ENCODE results near the gene DMRTB1.

DMRTB1 gene

DNA sequence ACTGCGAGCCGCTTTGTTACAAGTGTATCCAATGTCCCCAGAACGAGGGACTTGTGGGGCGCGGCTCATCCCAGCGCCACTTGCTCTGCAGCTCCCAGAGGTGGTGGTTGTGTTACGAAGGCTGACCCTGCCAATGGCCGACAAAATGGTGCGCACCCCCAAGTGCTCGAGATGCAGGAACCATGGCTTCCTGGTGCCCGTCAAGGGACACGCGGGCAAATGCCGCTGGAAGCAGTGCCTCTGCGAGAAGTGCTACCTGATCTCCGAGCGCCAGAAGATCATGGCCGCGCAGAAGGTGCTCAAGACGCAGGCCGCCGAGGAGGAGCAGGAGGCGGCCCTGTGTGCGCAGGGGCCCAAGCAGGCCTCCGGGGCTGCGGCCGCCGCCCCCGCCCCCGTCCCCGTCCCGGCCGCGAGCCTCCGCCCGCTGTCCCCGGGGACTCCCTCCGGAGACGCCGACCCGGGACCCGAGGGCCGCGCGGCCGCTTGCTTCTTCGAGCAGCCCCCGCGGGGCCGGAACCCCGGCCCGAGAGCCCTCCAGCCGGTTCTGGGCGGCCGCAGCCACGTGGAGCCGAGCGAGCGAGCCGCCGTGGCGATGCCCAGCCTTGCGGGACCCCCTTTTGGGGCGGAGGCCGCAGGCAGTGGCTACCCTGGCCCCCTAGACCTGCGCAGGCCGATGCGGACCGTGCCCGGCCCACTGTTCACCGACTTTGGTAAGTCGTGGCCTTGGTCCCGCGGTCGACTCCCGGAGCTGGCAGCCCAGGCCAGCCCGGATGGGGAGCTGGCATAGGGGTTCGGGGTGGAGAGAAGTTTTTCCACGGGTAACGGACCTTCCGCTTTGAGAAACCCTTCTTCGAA lies at the start of gene DMRTB1:
Gene DMRTB1 (plus strand): TSS at position 79 of the 855 bp plus-strand sequence. CDS start 55 bp downstream, at position 134.
- no peak for DNase-seq (ENCODE audit: low read depth)
- TF ChIP-seq, protein P1, sequence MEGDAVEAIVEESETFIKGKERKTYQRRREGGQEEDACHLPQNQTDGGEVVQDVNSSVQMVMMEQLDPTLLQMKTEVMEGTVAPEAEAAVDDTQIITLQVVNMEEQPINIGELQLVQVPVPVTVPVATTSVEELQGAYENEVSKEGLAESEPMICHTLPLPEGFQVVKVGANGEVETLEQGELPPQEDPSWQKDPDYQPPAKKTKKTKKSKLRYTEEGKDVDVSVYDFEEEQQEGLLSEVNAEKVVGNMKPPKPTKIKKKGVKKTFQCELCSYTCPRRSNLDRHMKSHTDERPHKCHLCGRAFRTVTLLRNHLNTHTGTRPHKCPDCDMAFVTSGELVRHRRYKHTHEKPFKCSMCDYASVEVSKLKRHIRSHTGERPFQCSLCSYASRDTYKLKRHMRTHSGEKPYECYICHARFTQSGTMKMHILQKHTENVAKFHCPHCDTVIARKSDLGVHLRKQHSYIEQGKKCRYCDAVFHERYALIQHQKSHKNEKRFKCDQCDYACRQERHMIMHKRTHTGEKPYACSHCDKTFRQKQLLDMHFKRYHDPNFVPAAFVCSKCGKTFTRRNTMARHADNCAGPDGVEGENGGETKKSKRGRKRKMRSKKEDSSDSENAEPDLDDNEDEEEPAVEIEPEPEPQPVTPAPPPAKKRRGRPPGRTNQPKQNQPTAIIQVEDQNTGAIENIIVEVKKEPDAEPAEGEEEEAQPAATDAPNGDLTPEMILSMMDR (IDR thresholded peaks at IDR 0.05; ENCODE audit: control insufficient read depth, insufficient read depth, low read depth, low read length, missing control alignments), result no peak
- H3K4me3 ChIP-seq (ENCODE audit: control insufficient read depth, low read depth, low read length), result no peak within 1 kb of the TSS

DNA sequence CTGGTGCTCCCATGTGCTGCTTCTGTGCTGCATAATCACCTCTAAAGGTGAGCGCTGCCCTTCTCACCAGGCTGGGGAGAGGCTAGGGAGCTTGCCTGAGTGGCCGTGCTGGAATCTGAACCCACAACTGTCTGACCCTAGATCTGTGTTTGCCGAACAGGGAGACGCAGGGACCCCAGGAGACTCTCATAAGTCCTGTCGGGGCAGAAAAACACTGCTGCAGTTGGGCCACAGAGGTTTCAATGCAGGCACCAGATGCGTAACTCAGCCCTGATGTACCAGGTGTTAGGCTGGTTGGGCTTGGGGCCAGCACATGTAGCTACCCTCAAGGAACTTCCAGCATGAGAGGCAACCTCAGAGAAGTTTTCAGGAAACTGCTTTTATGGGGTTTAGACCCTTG lies 49.5 kb upstream of the DMRTB1 start:
- DNase-seq (ENCODE audit: low read depth), result no peak
- TF ChIP-seq, protein P1 (IDR thresholded peaks at IDR 0.05; ENCODE audit: control insufficient read depth, insufficient read depth, low read depth, low read length, missing control alignments), result no peak
- H3K4me3 ChIP-seq (ENCODE audit: control insufficient read depth, low read depth, low read length), result no peak overlapping the region

DNA sequence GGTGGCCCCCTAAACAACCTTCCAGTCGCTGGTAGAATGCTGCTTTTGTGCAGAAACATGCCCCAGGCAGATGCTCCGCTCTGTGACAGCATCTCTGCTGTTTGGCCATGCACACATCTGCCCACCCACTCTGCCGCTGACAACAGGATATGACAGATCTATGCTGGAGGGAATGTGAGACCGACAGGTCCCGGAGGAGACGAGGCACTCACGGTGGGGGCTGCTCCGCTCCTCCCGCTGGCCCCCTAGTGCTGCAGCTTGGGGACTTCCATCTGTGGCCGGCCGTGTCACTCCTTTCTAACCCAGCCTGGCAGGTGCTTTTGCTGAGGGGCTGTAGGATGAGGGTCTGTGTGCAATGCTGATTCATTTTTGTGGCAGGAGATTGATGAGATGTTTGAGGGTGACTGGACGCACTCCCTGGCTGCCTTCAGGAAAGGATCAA lies 49.1 kb upstream of the DMRTB1 start:
- TF ChIP-seq, protein P1 (IDR thresholded peaks at IDR 0.05; ENCODE audit: control insufficient read depth, insufficient read depth, low read depth, low read length, missing control alignments), result no peak
- no peak for DNase-seq (ENCODE audit: low read depth)
- H3K4me3 ChIP-seq (ENCODE audit: control insufficient read depth, low read depth, low read length), result no peak overlapping the region

DNA sequence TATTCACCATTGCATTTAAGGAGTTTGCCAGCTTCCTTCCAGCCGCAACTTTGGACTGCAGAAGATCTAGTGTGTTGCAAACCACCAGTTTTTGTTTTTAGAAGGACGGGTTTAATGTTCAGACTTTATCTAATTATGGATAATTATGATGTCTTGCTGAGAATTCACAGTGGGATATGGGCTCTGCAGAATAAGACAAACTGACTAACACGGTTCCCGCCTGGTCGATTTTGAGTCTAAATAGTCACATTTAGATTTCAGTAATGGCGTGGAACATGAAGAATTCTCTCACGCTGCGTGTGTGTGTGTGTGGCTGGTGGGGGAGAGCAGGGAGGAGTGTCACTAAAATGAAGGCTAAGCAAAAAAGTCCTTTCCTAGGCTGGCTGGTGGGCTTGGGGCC lies 48.5 kb upstream of the DMRTB1 start:
- TF ChIP-seq, protein P1 (IDR thresholded peaks at IDR 0.05; ENCODE audit: control insufficient read depth, insufficient read depth, low read depth, low read length, missing control alignments), result no peak

DNA sequence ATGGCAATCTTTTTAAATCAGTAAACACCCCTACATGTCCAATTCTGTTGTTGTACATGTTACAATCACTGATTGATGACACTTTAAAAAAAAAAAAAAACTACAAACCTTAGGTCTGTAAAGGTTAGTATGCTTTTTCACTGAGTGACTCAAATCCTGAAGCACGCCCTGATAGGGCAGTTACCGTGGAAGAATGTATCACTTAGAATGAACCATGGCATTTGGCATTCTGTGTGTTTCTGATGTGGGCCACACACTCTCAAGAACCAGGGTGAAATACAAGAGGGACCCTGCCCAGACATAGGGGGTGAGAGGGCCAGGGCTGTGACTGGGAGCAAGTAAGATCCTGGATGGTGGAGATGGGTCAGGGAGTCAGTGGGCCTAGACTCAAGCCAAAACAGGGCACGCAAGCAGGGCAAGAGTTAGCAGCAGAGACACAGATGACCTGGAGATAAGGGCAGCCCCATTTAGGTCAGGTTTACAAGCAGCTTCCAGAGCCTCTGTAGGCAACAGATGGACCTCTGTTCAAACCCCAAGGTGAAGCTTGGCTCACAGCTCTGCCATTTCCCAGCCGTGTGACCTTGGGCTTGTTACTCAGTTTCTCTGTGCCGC lies 47.6 kb upstream of the DMRTB1 start:
- no peak overlapping the region for H3K4me3 ChIP-seq (ENCODE audit: control insufficient read depth, low read depth, low read length)
- TF ChIP-seq, protein P1 (IDR thresholded peaks at IDR 0.05; ENCODE audit: control insufficient read depth, insufficient read depth, low read depth, low read length, missing control alignments), result no peak
- DNase-seq (ENCODE audit: low read depth), result no peak

More for the DNA sequence above, 48.5 kb upstream of the DMRTB1 start:
- no peak overlapping the region for H3K4me3 ChIP-seq (ENCODE audit: control insufficient read depth, low read depth, low read length)
- no peak for DNase-seq (ENCODE audit: low read depth)

DNA sequence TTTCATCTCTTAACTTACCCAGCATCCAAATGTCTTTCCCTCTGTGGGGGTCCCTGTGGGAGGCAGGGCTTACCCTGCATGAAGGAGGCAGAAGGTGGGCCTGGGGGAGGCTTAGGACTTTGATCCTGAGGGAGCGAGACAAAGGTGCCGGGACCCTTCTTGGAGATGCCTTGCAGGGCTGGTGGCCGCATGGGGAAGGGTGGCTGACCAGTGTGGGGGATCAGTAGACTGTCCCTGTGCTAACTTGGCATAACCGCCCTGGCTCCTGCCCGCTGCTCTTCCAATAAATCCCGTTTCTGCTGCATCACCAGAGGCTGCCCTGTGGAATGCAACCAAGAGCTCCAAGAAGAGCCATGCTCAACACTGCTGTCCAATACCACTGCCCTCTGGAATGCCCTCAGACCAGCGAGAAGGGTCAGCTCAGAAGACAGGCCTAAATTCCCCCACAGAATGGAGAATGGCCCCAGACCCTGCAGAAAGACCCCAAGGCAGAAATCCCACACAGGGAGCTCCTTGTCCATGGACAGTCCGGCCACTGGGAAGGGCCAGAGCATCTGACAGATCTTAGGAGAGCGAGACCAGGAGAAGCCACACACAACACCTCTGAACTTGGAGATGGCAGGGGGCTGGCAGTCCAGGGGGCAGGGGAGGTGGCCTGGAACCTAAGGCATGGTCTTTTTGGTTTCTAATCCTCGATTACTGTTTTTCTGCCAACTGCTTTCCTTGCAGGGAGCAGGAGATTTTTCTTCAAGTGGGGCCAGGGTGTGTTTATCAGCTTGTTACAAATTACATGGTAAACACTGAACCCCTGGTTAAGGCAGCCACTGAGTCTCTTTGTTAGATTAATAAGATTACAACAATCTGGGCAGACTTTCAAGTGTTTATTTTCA lies 46.7 kb upstream of the DMRTB1 start:
- TF ChIP-seq, protein P1 (IDR thresholded peaks at IDR 0.05; ENCODE audit: control insufficient read depth, insufficient read depth, low read depth, low read length, missing control alignments), result no peak
- no peak overlapping the region for H3K4me3 ChIP-seq (ENCODE audit: control insufficient read depth, low read depth, low read length)
- no peak for DNase-seq (ENCODE audit: low read depth)
